IMR-90 (cell line): ENCODE data around the gene SLC44A5. TPM values are rescaled to one million over a fixed set of nuclear protein-coding genes. Genes with fewer than 3 reads are reported as not detected.

Source experiments
- ATAC-seq: fragments of 200-7000 bp; cut with Tn5 transposase; 2 replicates; pipeline ENCODE4 v1.9.1; 2020; ENCODE audit warnings: low read depth, mild to moderate bottlenecking, moderate library complexity
- BruUV-seq: library from RNA; stranded (reverse); fragments of 400-500 nt; replicated peaks from 2 replicates; lab custom pipeline; 2021; lab: Mats Ljungman, UMichigan
- CTCF ChIA-PET: fragments of 300-600 bp; formaldehyde crosslinking; extraction: SDS; loops from one replicate; lab custom pipeline; 2021; ENCODE audit warnings: antibody characterized with exemption; lab: Yijun Ruan, JAX
- POLR2A ChIA-PET: fragments of 300-600 bp; sonication (Branson Sonifier 250); formaldehyde crosslinking; loops from one replicate; lab custom pipeline; 2022; ENCODE audit warnings: antibody characterized with exemption; ENCODE audit not compliant: unreplicated experiment; lab: Charles Lee
- DNase-seq: peaks from one replicate; pipeline ENCODE4 v3.0.0; 2013
- H2AFZ ChIP-seq: replicated peaks from 2 replicates; pipeline ENCODE3; 2013; ENCODE audit warnings: low read length, mild to moderate bottlenecking; ENCODE audit not compliant: poor library complexity
- H2AK5ac ChIP-seq: 2 replicates; pipeline ENCODE4 v1.6.1; 2013; ENCODE audit warnings: low read depth, low read length, inconsistent platforms
- H2AK9ac ChIP-seq: replicated peaks from 2 replicates; pipeline ENCODE3; 2013; ENCODE audit warnings: mild to moderate bottlenecking, low read depth, low read length, moderate library complexity; ENCODE audit not compliant: poor library complexity
- H2BK120ac ChIP-seq: 2 replicates; pipeline ENCODE4 v1.6.1; 2013; ENCODE audit warnings: low read depth, low read length, inconsistent platforms
- H2BK15ac ChIP-seq: 3 replicates; pipeline ENCODE4 v1.6.1; 2013; ENCODE audit warnings: low read depth, low read length, inconsistent platforms
- H2BK20ac ChIP-seq: 2 replicates; pipeline ENCODE4 v1.6.1; 2013; ENCODE audit warnings: low read depth, mild to moderate bottlenecking, inconsistent platforms, low read length, moderate library complexity
- H2BK5ac ChIP-seq: 2 replicates; pipeline ENCODE4 v1.6.1; 2013; ENCODE audit warnings: mild to moderate bottlenecking, low read depth, low read length, inconsistent platforms; ENCODE audit not compliant: poor library complexity, severe bottlenecking
- H3K14ac ChIP-seq: replicated peaks from 2 replicates; pipeline ENCODE4 v1.6.1; 2013; ENCODE audit warnings: low read depth, low read length, inconsistent platforms
- H3K18ac ChIP-seq: 2 replicates; pipeline ENCODE4 v1.6.1; 2013; ENCODE audit warnings: low read depth, low read length, control low read depth
- H3K23ac ChIP-seq: 2 replicates; pipeline ENCODE4 v1.6.1; 2013; ENCODE audit warnings: low read depth, low read length, inconsistent platforms
- H3K27ac ChIP-seq: 2 replicates; pipeline ENCODE4 v1.5.1; 2013; ENCODE audit warnings: mild to moderate bottlenecking, control low read depth, low read length; ENCODE audit not compliant: insufficient read depth
- H3K27me3 ChIP-seq: 2 replicates; pipeline ENCODE4 v1.6.1; 2013; ENCODE audit warnings: low read length; ENCODE audit not compliant: control insufficient read depth, insufficient read depth
- H3K36me3 ChIP-seq: 2 replicates; pipeline ENCODE4 v1.6.1; 2013; ENCODE audit warnings: low read length, mixed read lengths; ENCODE audit not compliant: control insufficient read depth, insufficient read depth
- H3K4ac ChIP-seq: 2 replicates; pipeline ENCODE4 v1.6.1; 2013; ENCODE audit warnings: low read depth, low read length, inconsistent platforms
- H3K4me1 ChIP-seq: 2 replicates; pipeline ENCODE4 v1.6.1; 2013; ENCODE audit warnings: low read length, mixed read lengths; ENCODE audit not compliant: control insufficient read depth, insufficient read depth
- H3K4me2 ChIP-seq: 2 replicates; pipeline ENCODE4 v1.6.1; 2013; ENCODE audit warnings: low read depth, mild to moderate bottlenecking, control low read depth, low read length, moderate library complexity
- H3K4me3 ChIP-seq: 2 replicates; pipeline ENCODE4 v1.5.1; 2013; ENCODE audit warnings: low read depth, mild to moderate bottlenecking, control low read depth, low read length, moderate library complexity; ENCODE audit not compliant: insufficient read depth
- H3K56ac ChIP-seq: 2 replicates; pipeline ENCODE4 v1.6.1; 2013; ENCODE audit warnings: low read length, inconsistent platforms; ENCODE audit not compliant: insufficient read depth; ENCODE audit errors: extremely low read depth
- H3K79me1 ChIP-seq, 2 experiments: 2 replicates each; pipeline ENCODE4 v1.6.1; 2013; ENCODE audit warnings: low read length in 2 of 2, inconsistent platforms in 1 of 2, low read depth in 1 of 2
- H3K9ac ChIP-seq: 2 replicates; pipeline ENCODE4 v1.6.1; 2013; ENCODE audit warnings: low read depth, low read length, control low read depth
- H3K9me1 ChIP-seq: 2 replicates; pipeline ENCODE4 v1.6.1; 2013; ENCODE audit warnings: low read length, inconsistent platforms; ENCODE audit not compliant: insufficient read depth
- H3K9me3 ChIP-seq: 2 replicates; pipeline ENCODE4 v1.6.1; 2013; ENCODE audit warnings: low read length; ENCODE audit not compliant: control insufficient read depth, insufficient read depth
- H4K20me1 ChIP-seq: 2 replicates; pipeline ENCODE4 v1.6.1; 2013; ENCODE audit warnings: low read length, inconsistent platforms; ENCODE audit not compliant: insufficient read depth
- H4K5ac ChIP-seq: 2 replicates; pipeline ENCODE4 v1.6.1; 2013; ENCODE audit warnings: mild to moderate bottlenecking, low read depth, low read length, control low read depth
- H4K8ac ChIP-seq, 2 experiments: 2 replicates each; pipeline ENCODE4 v1.6.1; 2013; ENCODE audit warnings: low read depth in 2 of 2, low read length in 2 of 2, control low read depth in 1 of 2, inconsistent platforms in 1 of 2
- H4K91ac ChIP-seq: 2 replicates; pipeline ENCODE4 v1.6.1; 2013; ENCODE audit warnings: low read depth, low read length, inconsistent platforms; ENCODE audit not compliant: insufficient read depth
- BHLHE40 ChIP-seq: fragments of 150-350 bp; IDR thresholded peaks from 2 replicates; pipeline ENCODE4 v1.6.1; 2016; ENCODE audit warnings: mild to moderate bottlenecking, low read depth, low read length
- CEBPB ChIP-seq: IDR thresholded peaks from 2 replicates; pipeline ENCODE4 v1.6.1; 2012; ENCODE audit warnings: low read depth, low read length, improper control_type of control experiment
- CHD1 ChIP-seq: IDR thresholded peaks from 2 replicates; pipeline ENCODE4 v1.6.1; 2012; ENCODE audit warnings: low read depth, low read length, improper control_type of control experiment
- CTCF ChIP-seq: conservative IDR thresholded peaks from 2 replicates; pipeline ENCODE4 v1.5.1; 2012; ENCODE audit warnings: mild to moderate bottlenecking, low read depth, low read length, improper control_type of control experiment
- ELK1 ChIP-seq: fragments of 150-350 bp; IDR thresholded peaks from 2 replicates; pipeline ENCODE4 v1.6.1; 2016; ENCODE audit warnings: low read depth, mild to moderate bottlenecking, low read length, moderate library complexity, borderline replicate concordance
- FOS ChIP-seq: fragments of 150-350 bp; IDR thresholded peaks from 2 replicates; pipeline ENCODE4 v1.6.1; 2016; ENCODE audit warnings: low read depth, low read length
- MAFK ChIP-seq: IDR thresholded peaks from 2 replicates; pipeline ENCODE4 v1.6.1; 2012; ENCODE audit warnings: low read depth, low read length, improper control_type of control experiment
- MAZ ChIP-seq: IDR thresholded peaks from 2 replicates; pipeline ENCODE4 v1.6.1; 2012; ENCODE audit warnings: low read depth, mild to moderate bottlenecking, low read length, improper control_type of control experiment, moderate library complexity, borderline replicate concordance
- MXI1 ChIP-seq: IDR thresholded peaks from 2 replicates; pipeline ENCODE4 v1.6.1; 2012; ENCODE audit warnings: low read depth, mild to moderate bottlenecking, low read length, moderate library complexity, borderline replicate concordance
- NFE2L2 ChIP-seq: fragments of 150-350 bp; IDR thresholded peaks from 2 replicates; pipeline ENCODE4 v1.6.1; 2016; ENCODE audit warnings: low read depth, mild to moderate bottlenecking, low read length
- POLR2A ChIP-seq: IDR thresholded peaks from 2 replicates; pipeline ENCODE4 v1.6.1; 2012; ENCODE audit warnings: mild to moderate bottlenecking, low read depth, low read length
- RAD21 ChIP-seq: IDR thresholded peaks from 2 replicates; pipeline ENCODE4 v1.6.1; 2012; ENCODE audit warnings: low read length, improper control_type of control experiment
- RCOR1 ChIP-seq: IDR thresholded peaks from 2 replicates; pipeline ENCODE4 v1.6.1; 2012; ENCODE audit warnings: mild to moderate bottlenecking, low read length, improper control_type of control experiment; ENCODE audit not compliant: insufficient replicate concordance
- RFX5 ChIP-seq: IDR thresholded peaks from 2 replicates; pipeline ENCODE4 v1.8.0; 2012; ENCODE audit warnings: low read depth, mild to moderate bottlenecking, low read length, moderate library complexity
- SMC3 ChIP-seq: fragments of 150-350 bp; IDR thresholded peaks from 2 replicates; pipeline ENCODE4 v1.6.1; 2016; ENCODE audit warnings: low read depth, mild to moderate bottlenecking, antibody characterized with exemption, low read length, moderate library complexity
- USF2 ChIP-seq: fragments of 150-350 bp; IDR thresholded peaks from 2 replicates; pipeline ENCODE4 v1.6.1; 2017; ENCODE audit warnings: mild to moderate bottlenecking, antibody characterized with exemption, low read length, low read depth
- WGBS, 2 experiments: methylation state at CpG; one replicate each; pipeline versions ENCODE4 v1.1.5 to v1.1.7; 2013; ENCODE audit warnings: missing lambda C conversion rate in 2 of 2; ENCODE audit not compliant: insufficient read length in 1 of 2; ENCODE audit errors: extremely low coverage in 2 of 2; 5-methylcytosine and 5-hydroxymethylcytosine counted together
- dilution Hi-C: fragments of 300-500 bp; cut with HindIII; formaldehyde crosslinking; loops from one replicate; pipeline ENCODE4 v1.14.3; 2018; ENCODE audit warnings: low sequenced_read_pairs; ENCODE audit not compliant: unreplicated experiment
- in situ Hi-C: fragments of 300-500 bp; cut with MboI; formaldehyde crosslinking; loops from 3 replicates; pipeline ENCODE4 v1.14.3; 2019; ENCODE audit warnings: low sequenced_read_pairs, inconsistent platforms, mixed read lengths
- intact Hi-C: fragments of 100-400 bp; cut with micrococcal nuclease; formaldehyde crosslinking; loops from 2 replicates; pipeline ENCODE4 v1.10.0; 2022
- polyA plus RNA-seq, 3 experiments: library from polyadenylated mRNA; depleted of rRNA; stranded (reverse); fragments of >200 nt; gene quantifications; 2 replicates each; pipeline ENCODE4 v1.2.3, GENCODE V29; 2012; ENCODE audit warnings: low replicate concordance in 1 of 3
- total RNA-seq: library from RNA; depleted of rRNA; stranded (reverse); fragments of >200 nt; gene quantifications from 2 replicates; pipeline ENCODE4 v1.2.3, GENCODE V29; 2012

The SLC44A5 gene
- total and polyA plus RNA-seq, 2 of the 4 experiments (the other 2 are of a cell fraction) = under 0.01 TPM; not detected in 1

GRCh38 chr1:75613916-75614315 is 3.0 kb upstream of the SLC44A5 start:
- no peak for TF ChIP-seq FOS
- TF ChIP-seq CHD1 = no peak
- TF ChIP-seq BHLHE40 = no peak
- TF ChIP-seq POLR2A = no peak
- no peak for TF ChIP-seq ELK1
- TF ChIP-seq MAZ = no peak
- TF ChIP-seq CTCF = no peak
- TF ChIP-seq MAFK = no peak
- no peak for TF ChIP-seq USF2
- no peak for TF ChIP-seq RFX5
- no peak for TF ChIP-seq RCOR1
- TF ChIP-seq NFE2L2 = no peak
- no peak for TF ChIP-seq SMC3
- no peak for TF ChIP-seq MXI1
- TF ChIP-seq RAD21 = no peak
- no peak for TF ChIP-seq CEBPB
- in situ Hi-C loops = no loop called here

More at GRCh38 chr1:75613916-75614315, 3.0 kb upstream of the SLC44A5 start:
- no peak overlapping the region for H2BK5ac ChIP-seq
- no peak overlapping the region for H3K4ac ChIP-seq
- no peak overlapping the region for H3K4me3 ChIP-seq
- no peak overlapping the region for H4K5ac ChIP-seq
- no peak overlapping the region for H3K9ac ChIP-seq
- H3K14ac ChIP-seq = no peak overlapping the region
- no peak overlapping the region for H2AK9ac ChIP-seq
- H3K18ac ChIP-seq = no peak overlapping the region
- H2AK5ac ChIP-seq = no peak overlapping the region
- H4K20me1 ChIP-seq = no peaks in the 10 kb centered on the region
- no peaks in the 10 kb centered on the region for H3K36me3 ChIP-seq
- no peaks in the 10 kb centered on the region for H3K4me1 ChIP-seq
- no peak overlapping the region for H3K27ac ChIP-seq
- no TSS peak for BruUV-seq
- POLR2A ChIA-PET = no interaction called here
- H4K8ac ChIP-seq = no peak overlapping the region
- intact Hi-C loops (no loop called here), dilution Hi-C loops (no loop called here)
- H2BK20ac ChIP-seq = no peak overlapping the region
- no peak overlapping the region for H2BK120ac ChIP-seq
- DNase-seq = no peak
- H3K9me3 ChIP-seq = no peaks in the 10 kb centered on the region
- CTCF ChIA-PET = no interaction called here
- H3K9me1 ChIP-seq = no peaks in the 10 kb centered on the region
- H2AFZ ChIP-seq = no peak overlapping the region
- peaks cover 22% of the 10 kb centered on the region for H3K27me3 ChIP-seq
- no peak overlapping the region for H3K23ac ChIP-seq
- ATAC-seq = no peak
- no peaks in the 10 kb centered on the region for H3K79me1 ChIP-seq
- WGBS, 2 experiments = no CpG with 5 or more reads among the region's 5 CpGs
- no peak overlapping the region for H4K91ac ChIP-seq
- H3K56ac ChIP-seq = no peak overlapping the region
- H3K4me2 ChIP-seq = no peak overlapping the region
- no peak overlapping the region for H2BK15ac ChIP-seq
